ENCODE measurements around the gene NGEF. TPM values are rescaled to one million over a fixed set of nuclear protein-coding genes. Genes with fewer than 3 reads are reported as not detected.

The NGEF gene
- total RNA-seq, 1 experiment from 2014 or later = 5.4 TPM

GRCh38 chr2:232894746-232895145, 118.3 kb downstream of the NGEF start (continued):
- TF ChIP-seq PREB (CRISPR knock-in tag; IDR thresholded peaks at IDR 0.05; ENCODE audit: borderline replicate concordance) (no peak), TEAD4 (CRISPR knock-in tag; IDR thresholded peaks at IDR 0.05) (no peak), HMGXB4 (CRISPR knock-in tag; IDR thresholded peaks at IDR 0.05) (no peak), ZNF532 (CRISPR knock-in tag; IDR thresholded peaks at IDR 0.05; ENCODE audit: borderline replicate concordance) (no peak)

- H3K27ac Mint-ChIP-seq = no peak overlapping the region
- TF ChIP-seq ATF2 (CRISPR knock-in tag; IDR thresholded peaks at IDR 0.05; ENCODE audit: borderline replicate concordance, low read depth) = no peak
- no peak for TF ChIP-seq NFYB (CRISPR knock-in tag; conservative IDR thresholded peaks at IDR 0.05; ENCODE audit: low read depth)
- no peak for TF ChIP-seq E2F1 (CRISPR knock-in tag; IDR thresholded peaks at IDR 0.05)
- no peak for TF ChIP-seq TEAD1 (CRISPR knock-in tag; IDR thresholded peaks at IDR 0.05)
- no peak for TF ChIP-seq IRF1 (CRISPR knock-in tag; IDR thresholded peaks at IDR 0.05)
- no peak for TF ChIP-seq PRDM15 (CRISPR knock-in tag; IDR thresholded peaks at IDR 0.05)
- peaks cover 19% of the 10 kb centered on the region for H3K4me1 Mint-ChIP-seq
- no peak overlapping the region for H3K4me3 Mint-ChIP-seq
- H3K9me3 Mint-ChIP-seq = no peaks in the 10 kb centered on the region
- no peak for ATAC-seq
- POLR2A ChIA-PET = no interaction called here
- no peaks in the 10 kb centered on the region for H3K36me3 Mint-ChIP-seq
- DNase-seq (ENCODE audit: low spot score) = no peak
- H3K27me3 Mint-ChIP-seq (ENCODE audit: low read depth) = peaks cover 3% of the 10 kb centered on the region; the same call in 1 of the 2 replicates
- CTCF ChIA-PET = interaction anchor here (0.9 to 1.4 kb wide), 2 partner anchors 31 to 135 kb away, joined by 3 read pairs; no protein-coding TSS in a partner anchor
Measured at GRCh38 chr2:232894251-232894650, 118.8 kb downstream of the NGEF start.
